ENCODE results near the gene FLOT1.

FLOT1 gene

GRCh38 chr6:30689985-30690384 is 52.5 kb downstream of the FLOT1 start:
- DNase-seq: no peak

- no peak for DNase-seq
Measured at GRCh38 chr6:30689022-30689865, 53.2 kb downstream of the FLOT1 start.

- no peak for DNase-seq
Measured at GRCh38 chr6:30688569-30688968, 53.9 kb downstream of the FLOT1 start.

GRCh38 chr6:30687659-30688431 is 54.6 kb downstream of the FLOT1 start:
- no peak for DNase-seq

- peak; percentile 82 for DNase-seq
Measured at GRCh38 chr6:30686908-30687658, 55.4 kb downstream of the FLOT1 start.

GRCh38 chr6:30686009-30686907 is 56.2 kb downstream of the FLOT1 start, which contains the start of gene PPP1R18:
Gene PPP1R18, minus strand, starts transcription at chr6:30686645. Its CDS starts 627 bp downstream, at chr6:30686018.
- peak; percentile 87 for DNase-seq

- no peak for DNase-seq
Measured at GRCh38 chr6:30685157-30686008, 57.1 kb downstream of the FLOT1 start.

- peak; percentile 68 for DNase-seq
Measured at GRCh38 chr6:30684386-30685156, 57.9 kb downstream of the FLOT1 start.

- no peak for DNase-seq
Measured at GRCh38 chr6:30683980-30684338, 58.5 kb downstream of the FLOT1 start.

GRCh38 chr6:30683183-30683979 is 59.1 kb downstream of the FLOT1 start:
- DNase-seq: no peak

GRCh38 chr6:30682143-30683117 is 60.1 kb downstream of the FLOT1 start:
- DNase-seq: peak; percentile 90

GRCh38 chr6:30681766-30682142 is 60.7 kb downstream of the FLOT1 start:
- no peak for DNase-seq

GRCh38 chr6:30679765-30680535 is 62.5 kb downstream of the FLOT1 start:
- DNase-seq: no peak

GRCh38 chr6:30678964-30679726 is 63.3 kb downstream of the FLOT1 start:
- peak; percentile 92 for DNase-seq
